Naive thymus-derived CD8-positive, alpha-beta T cell (primary cell): ENCODE measurements around the gene SIGLECL1. TPM values are rescaled to one million over a fixed set of nuclear protein-coding genes. Genes with fewer than 3 reads are reported as not detected.
A peak's percentile ranks its signal among the peaks of the same experiment; 100 is the strongest.

Experiments used
- ATAC-seq, 2 donors: fragments of 150-1000 bp; cut with Tn5 transposase in 1 of 2; sonication (Bioruptor Pico), chemical (Tn5 transposase) in 1 of 2; 1 replicate in 1 of 2; 2 replicates in 1 of 2; pipeline ENCODE4 v1.10.0; 2021; ENCODE audit warnings: mild to moderate bottlenecking in 2 of 2, moderate library complexity in 2 of 2
- POLR2A ChIA-PET: fragments of 350-600 bp; sonication (Branson Sonifier 250); formaldehyde crosslinking; loops from one replicate; lab custom pipeline; 2021; ENCODE audit warnings: antibody characterized with exemption; lab: Charles Lee
- DNase-seq, 10 donors: peaks; one replicate each; pipeline versions ENCODE4 v3.0.0 to v3.0.0-alpha.2; 2020 to 2022
- H3K27ac Mint-ChIP-seq, 10 donors: one replicate each; pipeline ENCODE4 v1.8.0; 2020 to 2022; ENCODE audit warnings: mild to moderate bottlenecking in 10 of 10, mixed read lengths in 10 of 10, moderate library complexity in 4 of 10, inconsistent platforms in 1 of 10
- H3K27me3 Mint-ChIP-seq, 5 donors: one replicate each; pipeline ENCODE4 v1.8.0; 2021 to 2022; ENCODE audit warnings: mixed read lengths in 5 of 5
- H3K36me3 Mint-ChIP-seq, 3 donors: one replicate each; pipeline ENCODE4 v1.8.0; 2020 to 2022; ENCODE audit warnings: mixed read lengths in 3 of 3, mild to moderate bottlenecking in 2 of 3, inconsistent platforms in 1 of 3
- H3K4me1 Mint-ChIP-seq, 4 donors: one replicate each; pipeline ENCODE4 v1.8.0; 2021 to 2022; ENCODE audit warnings: mixed read lengths in 4 of 4
- H3K4me3 Mint-ChIP-seq, 10 donors: one replicate each; pipeline ENCODE4 v1.8.0; 2020 to 2022; ENCODE audit warnings: mild to moderate bottlenecking in 10 of 10, mixed read lengths in 10 of 10, moderate library complexity in 6 of 10, inconsistent platforms in 1 of 10
- H3K9me3 Mint-ChIP-seq, 9 donors: one replicate each; pipeline ENCODE4 v1.8.0; 2020 to 2022; ENCODE audit warnings: mixed read lengths in 9 of 9, mild to moderate bottlenecking in 3 of 9, inconsistent platforms in 1 of 9, moderate library complexity in 1 of 9
- microRNA-seq: library from miRNA; unstranded; fragments of <30 nt; microRNA quantifications from one replicate; pipeline ENCODE4 v1.2.0, GENCODE V29; 2022; ENCODE audit warnings: borderline microRNAs expressed
- polyA plus RNA-seq, 3 donors: library from polyadenylated mRNA; unstranded; fragments of 300-500 nt; fragmentation: Illumina TruSeq; gene quantifications; one replicate each; pipeline ENCODE4 v1.2.3, GENCODE V29; 2021
- total RNA-seq, 8 experiments: library from RNA in 2 of 8; stranded (reverse) in 2 of 8; gene quantifications; one replicate each; pipeline ENCODE4 v1.2.3 and lab custom pipeline; 2021 to 2026

The SIGLECL1 gene
- total and polyA plus RNA-seq, 5 experiments from 2014 or later = not detected

GRCh38 chr19:51317376-51317775 lies 66.5 kb downstream of the SIGLECL1 start:
- Mint-ChIP-seq H3K27me3 (peaks cover 25 to 57% (median 53%) of the 10 kb centered on the region in 5 donors), H3K4me1 (peaks cover 0 to 8% (median 3%) of the 10 kb centered on the region in 4 donors), H3K9me3 (peaks cover 0 to 13% (median 6%) of the 10 kb centered on the region in 9 donors), H3K27ac (no peak overlapping the region), H3K36me3 (peaks cover 0 to 14% (median 2%) of the 10 kb centered on the region in 3 donors), H3K4me3 (no peak overlapping the region)
- POLR2A ChIA-PET = no interaction called here
- ATAC-seq = no peak
- no peak for DNase-seq

GRCh38 chr19:51317968-51318367 lies 67.1 kb downstream of the SIGLECL1 start:
- H3K36me3 Mint-ChIP-seq = peaks cover 0 to 14% (median 2%) of the 10 kb centered on the region in 3 donors
- peak overlapping the region in 1 of 10 donors; percentile 81 for H3K27ac Mint-ChIP-seq
- peaks cover 0 to 6% (median 2%) of the 10 kb centered on the region in 4 donors for H3K4me1 Mint-ChIP-seq
- POLR2A ChIA-PET = no interaction called here
- no peak for ATAC-seq
- H3K4me3 Mint-ChIP-seq = no peak overlapping the region
- H3K27me3 Mint-ChIP-seq = peaks cover 25 to 57% (median 53%) of the 10 kb centered on the region in 5 donors
- no peak for DNase-seq
- H3K9me3 Mint-ChIP-seq = peaks cover 0 to 13% (median 6%) of the 10 kb centered on the region in 9 donors

Small RNA genes lying within 50 kb of the gene (microRNA-seq; reads per million reads assigned to microRNA genes)
- not detected for gene MIR8074

Other genes starting within 250 kb of the SIGLECL1 start
- gene KLK8, start 249.5 kb upstream of the SIGLECL1 start, total RNA-seq = not detected
- gene KLK8, start 249.5 kb upstream of the SIGLECL1 start, polyA plus RNA-seq = not detected
- gene KLK10, start 231.4 kb upstream of the SIGLECL1 start, total RNA-seq = not detected
- not detected for gene KLK10, start 231.4 kb upstream of the SIGLECL1 start, polyA plus RNA-seq
- gene KLK11, start 224.5 kb upstream of the SIGLECL1 start, total RNA-seq = not detected
- not detected for gene KLK11, start 224.5 kb upstream of the SIGLECL1 start, polyA plus RNA-seq
- not detected for gene KLK12, start 216.1 kb upstream of the SIGLECL1 start, total RNA-seq
- gene KLK12, start 216.1 kb upstream of the SIGLECL1 start, polyA plus RNA-seq = not detected
- gene KLK13, start 186.0 kb upstream of the SIGLECL1 start, total RNA-seq = not detected
- gene KLK13, start 186.0 kb upstream of the SIGLECL1 start, polyA plus RNA-seq = not detected
- 1 to 10 TPM; 1.1 to 1.5 TPM for gene KLK14, start 168.2 kb upstream of the SIGLECL1 start, total RNA-seq
- not detected for gene KLK14, start 168.2 kb upstream of the SIGLECL1 start, polyA plus RNA-seq
- 10 to 100 TPM in 1 of 2 experiments, 1 to 10 TPM in 1; 10.0 to 10.3 TPM for gene CTU1, start 142.7 kb upstream of the SIGLECL1 start, total RNA-seq
- 1 to 10 TPM; 2.4 to 9.3 (median 5.4) TPM for gene CTU1, start 142.7 kb upstream of the SIGLECL1 start, polyA plus RNA-seq
- 1 to 10 TPM; 1.3 to 2.4 TPM for gene SIGLEC9, start 126.2 kb upstream of the SIGLECL1 start, total RNA-seq
- 1 to 10 TPM in 1 of 3 donors, under 1 TPM in 2; 0.32 to 1.5 (median 0.83) TPM for gene SIGLEC9, start 126.2 kb upstream of the SIGLECL1 start, polyA plus RNA-seq
- not detected for gene SIGLEC7, start 108.8 kb upstream of the SIGLECL1 start, total RNA-seq
- gene SIGLEC7, start 108.8 kb upstream of the SIGLECL1 start, polyA plus RNA-seq = under 1 TPM in 1 of 3 donors, not detected in 2; 0.68 TPM
- gene CD33, start 26.0 kb upstream of the SIGLECL1 start, total RNA-seq = under 1 TPM in 1 of 2 experiments, not detected in 1; 0.73 TPM
- under 1 TPM in 1 of 3 donors, not detected in 2; 0.16 TPM for gene CD33, start 26.0 kb upstream of the SIGLECL1 start, polyA plus RNA-seq
- gene IGLON5, start 60.6 kb downstream of the SIGLECL1 start, total RNA-seq = not detected
- not detected for gene IGLON5, start 60.6 kb downstream of the SIGLECL1 start, polyA plus RNA-seq
- gene VSIG10L, start 91.1 kb downstream of the SIGLECL1 start, total RNA-seq = under 1 TPM; 0.11 to 0.60 TPM
- under 1 TPM in 2 of 3 donors, not detected in 1; 0.10 to 0.21 TPM for gene VSIG10L, start 91.1 kb downstream of the SIGLECL1 start, polyA plus RNA-seq
- 10 to 100 TPM; 46.2 to 48.1 TPM for gene ETFB, start 115.3 kb downstream of the SIGLECL1 start, total RNA-seq
- 100 to 1,000 TPM in 1 of 3 donors, 10 to 100 TPM in 2; 85.8 to 104 (median 91.5) TPM for gene ETFB, start 115.3 kb downstream of the SIGLECL1 start, polyA plus RNA-seq
- gene CLDND2, start 117.9 kb downstream of the SIGLECL1 start, total RNA-seq = 1 to 10 TPM in 1 of 2 experiments, under 1 TPM in 1; 0.73 to 1.7 TPM
- not detected for gene CLDND2, start 117.9 kb downstream of the SIGLECL1 start, polyA plus RNA-seq
- gene NKG7, start 121.6 kb downstream of the SIGLECL1 start, total RNA-seq = 1 to 10 TPM; 3.8 to 5.6 TPM
- gene NKG7, start 121.6 kb downstream of the SIGLECL1 start, polyA plus RNA-seq = 1,000 to 10,000 TPM in 1 of 3 donors, 10 to 100 TPM in 2; 41.7 to 1,629 (median 63.8) TPM
- not detected for gene LIM2, start 136.9 kb downstream of the SIGLECL1 start, total RNA-seq
- gene LIM2, start 136.9 kb downstream of the SIGLECL1 start, polyA plus RNA-seq = under 1 TPM in 1 of 3 donors, not detected in 2; 0.68 TPM
- gene C19orf84, start 139.5 kb downstream of the SIGLECL1 start, total RNA-seq = not detected
- gene C19orf84, start 139.5 kb downstream of the SIGLECL1 start, polyA plus RNA-seq = not detected
- gene SIGLEC10, start 166.6 kb downstream of the SIGLECL1 start, total RNA-seq = 1 to 10 TPM in 1 of 2 experiments, under 1 TPM in 1; 0.68 to 1.2 TPM
- gene SIGLEC10, start 166.6 kb downstream of the SIGLECL1 start, polyA plus RNA-seq = under 1 TPM; 0.06 to 0.24 (median 0.13) TPM
- not detected for gene SIGLEC8, start 207.4 kb downstream of the SIGLECL1 start, total RNA-seq
- not detected for gene SIGLEC8, start 207.4 kb downstream of the SIGLECL1 start, polyA plus RNA-seq
- gene CEACAM18, start 227.5 kb downstream of the SIGLECL1 start, total RNA-seq = not detected
- not detected for gene CEACAM18, start 227.5 kb downstream of the SIGLECL1 start, polyA plus RNA-seq